ENCODE measurements around the gene TNK1. TPM values are rescaled to one million over a fixed set of nuclear protein-coding genes. Genes with fewer than 3 reads are reported as not detected.
"Not testable (repeated sequence)": the region's sequence is repeated elsewhere in the genome, so short reads cannot be mapped to it uniquely, and the experiment has no call there.

The TNK1 gene
- polyA plus RNA-seq (ENCODE audit: insufficient read length): 5.5 TPM
- long read RNA-seq, donor 1, partial matches to known transcripts: 96 of 284 reads
- long read RNA-seq, donor 1, other reads (novel, unspliced or antisense): 188 of 284 reads
- long read RNA-seq, donor 2, partial matches to known transcripts: 18 of 23 reads
- long read RNA-seq, donor 2, other reads (novel, unspliced or antisense): 5 of 23 reads
- long read RNA-seq, donor 3: 0 reads
- long read RNA-seq, donor 4, partial matches to known transcripts: 61 of 111 reads
- long read RNA-seq, donor 4, other reads (novel, unspliced or antisense): 50 of 111 reads
- long read RNA-seq, donor 5: 0 reads
- long read RNA-seq, donor 6, partial matches to known transcripts: 90 of 267 reads
- long read RNA-seq, donor 6, other reads (novel, unspliced or antisense): 177 of 267 reads
- long read RNA-seq, donor 7, partial matches to known transcripts: 15 of 15 reads
- long read RNA-seq, donor 7, other reads (novel, unspliced or antisense): 0 of 15 reads
- long read RNA-seq, donor 8: 0 reads

DNA sequence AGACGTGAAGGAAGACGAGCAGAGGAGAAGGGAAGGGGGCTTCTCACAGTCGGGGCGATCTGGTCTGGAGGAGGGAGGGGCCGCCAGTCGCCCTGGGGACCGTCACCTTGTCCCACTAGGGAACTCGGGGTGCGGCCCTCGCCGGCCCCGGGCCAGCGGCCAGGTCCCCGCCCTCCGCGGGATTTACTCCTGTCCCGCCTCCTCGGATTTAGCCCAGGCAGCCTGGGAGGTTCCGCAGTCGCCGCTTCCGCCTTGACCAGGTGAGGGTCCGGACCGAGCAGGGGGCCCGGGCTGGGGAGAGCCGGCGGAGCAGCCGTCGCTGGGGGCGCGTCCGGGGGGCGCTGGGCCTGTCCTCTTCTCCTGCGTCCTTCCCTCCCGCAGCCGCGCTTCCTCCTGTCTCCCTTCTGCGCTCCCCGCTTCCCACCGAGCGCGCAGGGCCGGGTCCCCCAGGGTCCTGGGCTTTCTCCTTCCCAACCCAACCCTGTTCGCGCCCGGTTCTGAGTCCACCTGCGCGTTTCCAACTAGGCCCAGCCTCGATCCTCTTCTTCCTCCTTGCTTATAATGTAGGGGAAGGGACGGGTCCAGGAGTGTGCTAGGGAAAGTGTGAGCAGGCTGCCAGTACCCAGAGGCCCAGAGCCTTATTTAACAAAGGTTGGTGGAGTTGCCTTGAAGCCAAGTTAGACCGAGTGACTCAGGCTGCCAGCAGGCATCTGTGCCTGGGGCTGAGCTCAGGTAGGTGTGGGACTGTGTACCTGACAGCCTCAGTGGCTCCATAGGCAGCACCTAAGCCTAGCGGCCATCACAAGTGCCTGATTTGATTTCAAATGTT is at the start of gene TNK1:
TSS of gene TNK1 (plus strand) at position 235 of the 829 bp plus-strand sequence. CDS start 1,838 bp downstream, outside the sequence.
- DNase-seq: peak; percentile 27

DNA sequence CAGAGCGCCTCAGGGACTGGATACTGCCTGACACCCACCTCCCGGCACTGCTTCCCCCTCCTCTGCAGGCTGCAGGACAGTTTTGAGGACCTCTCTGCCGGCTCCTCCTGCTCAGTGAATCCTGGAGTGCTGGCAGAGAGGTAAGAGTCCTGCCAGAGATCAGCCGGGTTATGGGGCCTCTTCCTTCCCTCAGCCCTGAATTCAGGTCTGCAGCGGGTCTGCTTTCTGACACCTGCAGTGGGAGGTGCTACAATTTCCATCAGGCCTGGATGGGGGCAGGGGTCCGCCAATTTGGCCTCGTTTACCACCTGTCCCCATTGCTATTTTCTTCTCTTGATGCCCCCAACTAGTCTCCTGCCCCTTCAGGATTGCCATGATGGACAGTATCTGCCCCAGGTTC is 48.8 kb upstream of the TNK1 start:
- no peak for DNase-seq

DNA sequence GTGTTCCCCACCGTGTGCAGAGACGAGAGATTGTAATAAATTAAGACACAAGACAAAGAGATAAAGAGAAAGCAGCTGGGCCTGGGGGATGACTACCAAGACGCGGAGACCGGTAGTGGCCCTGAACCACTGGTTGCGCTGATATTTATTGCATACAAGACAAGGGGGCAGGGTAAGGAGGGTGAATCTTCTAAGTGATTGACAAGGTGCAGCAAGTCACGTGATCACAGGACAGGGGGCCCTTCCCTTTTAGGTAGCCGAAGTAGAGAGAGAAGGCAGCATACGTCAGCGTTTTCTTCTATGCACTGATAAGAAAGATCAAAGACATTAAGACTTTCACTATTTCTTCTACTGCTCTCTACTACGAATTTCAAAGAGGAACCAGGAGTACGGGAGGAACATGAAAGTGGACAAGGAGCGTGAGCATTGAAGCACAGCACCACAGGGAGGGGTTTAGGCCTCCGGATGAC is 48.3 kb upstream of the TNK1 start:
- not testable (repeated sequence) for DNase-seq

DNA sequence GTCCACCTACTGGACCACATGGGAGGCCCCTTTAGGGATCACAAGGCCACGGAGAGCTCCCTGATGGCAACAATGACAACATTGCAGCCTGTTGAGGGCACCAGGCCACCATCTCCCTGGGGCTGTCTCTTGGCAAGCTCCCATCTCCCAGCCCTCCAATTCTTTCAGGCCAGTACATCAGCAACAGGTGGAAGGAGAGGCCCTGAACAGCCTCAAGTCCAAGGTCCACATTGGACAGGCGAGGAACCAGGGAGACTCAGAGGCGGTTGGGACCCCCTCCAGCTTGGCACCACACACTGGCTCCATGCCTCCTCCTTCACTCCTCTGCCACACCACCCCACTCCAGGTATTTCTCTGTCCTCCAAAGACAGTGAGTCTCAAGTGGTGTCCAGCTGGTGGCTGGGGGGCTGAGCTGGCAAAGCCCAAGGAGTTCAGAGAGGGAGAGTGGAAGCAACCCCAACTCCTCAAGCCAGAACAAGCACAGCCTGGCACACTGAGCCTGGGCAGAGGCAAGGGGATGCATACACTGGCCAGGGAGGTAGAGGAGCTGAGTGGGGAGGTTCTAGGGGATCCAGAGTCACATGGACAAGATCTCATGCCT is 45.9 kb upstream of the TNK1 start:
- DNase-seq: no peak

DNA sequence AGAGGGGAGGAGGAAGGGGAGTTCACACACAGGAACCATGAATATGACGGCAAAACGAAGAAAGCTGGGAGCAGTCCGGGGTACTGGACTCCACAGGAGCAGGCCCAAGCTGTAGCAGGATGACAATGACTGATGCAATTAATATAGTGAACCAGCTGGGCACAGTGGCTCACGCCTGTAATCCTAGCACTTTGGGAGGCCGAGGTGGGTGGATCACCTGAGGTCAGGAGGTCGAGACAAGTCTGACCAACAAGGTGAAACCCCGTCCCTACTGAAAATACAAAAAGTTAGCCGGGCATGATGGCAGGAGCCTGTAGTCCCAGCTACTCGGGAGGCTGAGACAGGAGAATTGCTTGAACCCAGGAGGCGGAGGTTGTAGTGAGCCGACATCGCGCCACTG is 45.1 kb upstream of the TNK1 start:
- not testable (repeated sequence) for DNase-seq

DNA sequence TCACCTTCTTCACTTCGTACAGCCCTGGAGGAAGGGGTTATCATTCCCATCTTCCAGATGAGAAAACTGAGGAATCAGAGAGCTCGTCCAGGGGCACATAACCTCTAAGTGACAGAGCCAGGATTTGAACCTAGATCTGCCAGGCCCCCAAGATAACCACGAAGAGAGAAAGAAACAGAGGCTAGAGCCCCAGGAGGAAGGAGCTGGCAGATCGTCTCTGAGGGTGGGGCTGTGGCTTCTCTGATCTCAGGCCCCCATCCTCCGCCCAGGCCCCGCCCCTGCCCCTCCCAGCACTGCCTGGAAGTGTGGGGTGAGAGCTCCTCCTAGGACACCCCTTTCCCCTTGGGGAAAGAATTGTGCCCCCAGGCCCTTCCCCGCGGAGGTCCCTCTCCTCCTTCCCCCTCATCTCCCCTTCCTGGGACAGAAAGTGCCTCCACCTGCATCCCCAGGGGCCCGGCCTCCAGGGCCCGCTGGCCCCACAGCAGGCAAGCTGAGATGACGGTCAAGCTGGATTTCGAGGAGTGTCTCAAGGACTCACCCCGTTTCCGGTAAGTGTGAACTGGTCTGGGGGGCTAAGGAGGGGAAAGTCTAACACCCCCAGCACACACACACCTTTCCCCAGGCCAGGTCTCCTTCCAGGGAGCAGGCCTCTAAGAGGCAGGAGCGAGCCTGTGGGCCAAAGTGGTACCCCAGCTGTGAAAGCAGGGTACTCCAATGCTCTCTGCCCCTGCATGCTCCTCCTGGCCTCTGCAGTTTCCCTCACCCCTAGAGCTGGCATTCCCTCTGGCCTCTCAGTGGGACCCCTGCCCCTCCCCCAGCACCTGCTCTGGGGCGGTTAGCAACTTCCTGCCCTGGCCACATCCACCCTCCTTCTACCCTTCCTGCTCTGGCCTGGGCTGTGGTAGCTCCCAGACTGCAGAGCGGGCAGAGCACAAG is 44.4 kb upstream of the TNK1 start, which contains the start of gene ACAP1:
TSS of gene ACAP1 (plus strand) at position 290 of the 936 bp plus-strand sequence. CDS start at position 496, 206 bp downstream.
- DNase-seq: no peak

DNA sequence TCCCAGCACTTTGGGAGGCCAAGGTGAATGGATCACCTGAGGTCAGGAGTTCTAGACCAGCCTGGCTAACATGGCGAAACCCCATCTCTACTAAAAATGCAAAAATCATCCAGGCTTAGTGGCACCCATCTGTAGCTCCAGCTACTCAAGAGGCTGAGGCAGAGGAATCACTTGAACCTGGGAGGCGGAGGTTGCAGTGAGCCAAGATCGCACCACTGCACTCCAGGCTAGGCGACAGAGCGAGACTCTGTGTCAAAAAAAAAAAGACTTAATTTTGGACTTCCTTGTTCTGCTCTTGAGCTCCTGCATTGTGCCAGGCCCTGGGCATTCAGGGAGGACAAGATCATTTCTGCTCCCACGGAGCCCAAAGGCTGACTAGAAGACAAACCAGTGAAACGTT is 43.3 kb upstream of the TNK1 start:
- not testable (repeated sequence) for DNase-seq

DNA sequence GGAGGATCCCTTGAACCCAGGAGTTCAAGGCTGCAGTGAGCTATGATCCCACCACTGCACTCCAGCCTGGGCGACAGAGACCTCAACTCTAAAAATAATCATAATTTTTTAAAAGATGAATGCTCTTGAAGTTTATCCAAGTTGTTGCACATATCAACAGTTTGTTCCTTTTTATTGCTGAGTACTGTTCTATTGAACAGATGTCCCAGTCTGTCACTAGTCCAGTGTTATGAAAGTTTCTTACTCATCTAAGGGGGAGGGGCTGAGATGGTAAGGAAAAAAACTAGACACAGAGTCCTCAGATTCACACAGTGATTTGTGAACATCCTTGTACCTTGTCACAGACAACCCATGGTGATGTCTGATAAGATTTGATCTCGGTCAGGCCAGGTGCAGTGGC is 40.7 kb upstream of the TNK1 start:
- no peak for DNase-seq

DNA sequence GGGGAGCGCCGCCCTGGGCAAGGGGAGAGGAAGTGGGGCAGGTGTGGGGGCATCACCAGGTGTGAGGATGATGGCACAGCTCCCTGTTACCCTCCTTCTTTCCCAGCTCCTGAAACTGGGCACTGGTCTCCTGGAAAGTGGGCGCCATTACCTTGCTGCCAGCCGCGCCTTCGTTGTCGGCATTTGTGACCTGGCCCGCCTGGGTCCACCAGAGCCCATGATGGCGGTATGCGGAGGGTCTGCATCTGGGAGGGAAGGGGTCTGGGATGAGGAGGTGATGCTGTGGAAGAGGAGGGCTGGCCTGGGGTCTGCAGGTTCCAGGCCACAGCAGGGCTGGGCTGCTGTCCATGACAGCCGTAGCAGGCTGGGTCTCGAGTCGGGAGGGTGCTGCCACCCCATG is 39.0 kb upstream of the TNK1 start:
- DNase-seq: no peak

DNA sequence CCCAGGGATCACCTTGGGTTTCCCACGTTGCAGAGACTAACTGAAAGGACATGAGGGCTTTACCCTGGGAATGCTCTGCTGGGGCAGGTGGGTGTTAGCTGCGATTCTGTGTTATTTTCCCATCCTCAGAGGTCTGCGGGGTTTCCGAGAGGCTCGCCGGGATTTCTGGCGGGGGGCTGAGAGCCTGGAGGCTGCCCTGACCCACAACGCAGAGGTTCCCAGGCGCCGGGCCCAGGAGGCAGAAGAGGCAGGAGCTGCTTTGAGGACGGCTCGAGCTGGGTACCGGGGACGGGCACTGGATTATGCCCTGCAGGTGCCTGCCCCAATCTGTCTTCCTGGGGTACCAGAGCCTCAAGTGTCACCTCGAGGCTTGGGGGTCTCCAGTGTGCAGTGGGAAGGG is 37.6 kb upstream of the TNK1 start:
- DNase-seq: no peak

DNA sequence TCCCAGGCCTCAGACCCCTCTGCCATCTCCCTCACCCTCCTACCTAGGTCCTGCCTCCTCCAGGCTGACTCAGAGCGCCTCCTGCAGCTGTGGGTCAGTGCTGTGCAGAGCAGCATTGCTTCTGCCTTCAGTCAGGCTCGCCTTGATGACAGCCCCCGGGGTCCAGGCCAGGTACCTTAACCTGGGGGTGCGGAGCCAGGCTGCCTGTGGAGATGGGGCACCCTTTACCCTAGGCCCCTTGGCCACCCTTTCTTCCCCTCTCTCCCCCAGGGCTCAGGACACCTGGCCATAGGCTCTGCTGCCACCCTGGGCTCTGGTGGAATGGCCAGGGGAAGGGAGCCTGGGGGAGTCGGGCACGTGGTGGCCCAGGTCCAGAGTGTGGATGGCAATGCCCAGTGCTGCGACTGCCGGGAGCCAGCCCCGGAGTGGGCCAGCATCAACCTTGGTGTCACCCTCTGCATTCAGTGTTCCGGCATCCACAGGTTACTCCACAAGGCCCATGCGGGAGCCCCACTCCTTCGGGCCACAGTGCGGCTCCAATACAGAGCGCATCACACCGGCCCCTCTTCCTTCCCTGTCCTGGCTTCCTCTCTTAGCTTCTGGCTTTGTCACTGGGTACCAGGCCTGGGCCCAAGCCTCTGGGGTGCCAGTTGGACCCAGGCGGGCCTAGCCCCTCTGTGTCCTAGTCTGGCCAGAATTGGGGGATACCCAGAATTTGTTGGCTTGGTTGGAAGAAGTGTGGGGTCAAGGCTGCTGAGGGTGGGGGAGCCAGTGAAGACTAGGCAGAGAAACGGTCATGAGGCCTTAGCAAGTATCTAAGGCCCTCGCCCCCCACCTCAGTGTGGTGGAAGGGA is 33.9 kb upstream of the TNK1 start:
- no peak for DNase-seq

DNA sequence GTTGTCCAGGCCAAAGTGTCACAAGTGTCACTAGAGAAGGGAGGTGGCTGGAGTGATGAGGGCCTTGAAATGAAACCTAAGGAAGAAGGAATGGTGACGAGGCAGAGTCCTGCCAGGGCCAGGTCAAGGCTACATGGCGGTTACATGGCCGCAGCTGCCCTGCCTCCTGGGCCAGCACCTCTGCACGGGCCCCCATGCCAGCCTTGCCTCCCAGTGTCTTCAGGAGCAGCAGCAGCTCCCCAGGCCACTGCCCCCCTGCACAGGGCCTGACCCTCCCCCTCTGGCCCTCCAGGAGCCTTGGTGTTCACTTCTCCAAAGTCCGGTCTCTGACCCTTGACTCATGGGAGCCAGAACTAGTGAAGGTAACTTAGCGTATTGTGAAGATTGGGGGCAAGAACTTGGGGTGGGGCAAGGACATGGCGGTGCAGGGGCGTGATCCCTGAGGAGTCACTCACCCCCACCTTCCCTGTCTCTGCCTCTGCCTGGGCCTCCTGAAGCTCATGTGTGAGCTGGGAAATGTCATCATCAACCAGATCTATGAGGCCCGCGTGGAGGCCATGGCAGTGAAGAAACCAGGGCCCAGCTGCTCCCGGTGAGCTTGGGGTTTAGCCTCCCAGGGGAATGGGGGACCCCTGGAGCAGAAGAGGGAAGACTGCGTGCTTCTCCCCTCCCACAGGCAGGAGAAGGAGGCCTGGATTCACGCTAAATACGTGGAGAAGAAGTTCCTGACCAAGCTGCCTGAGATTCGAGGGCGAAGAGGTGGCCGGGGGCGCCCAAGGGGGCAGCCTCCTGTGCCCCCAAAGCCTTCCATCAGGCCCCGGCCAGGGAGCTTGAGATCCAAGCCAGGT is 33.0 kb upstream of the TNK1 start:
- no peak for DNase-seq

DNA sequence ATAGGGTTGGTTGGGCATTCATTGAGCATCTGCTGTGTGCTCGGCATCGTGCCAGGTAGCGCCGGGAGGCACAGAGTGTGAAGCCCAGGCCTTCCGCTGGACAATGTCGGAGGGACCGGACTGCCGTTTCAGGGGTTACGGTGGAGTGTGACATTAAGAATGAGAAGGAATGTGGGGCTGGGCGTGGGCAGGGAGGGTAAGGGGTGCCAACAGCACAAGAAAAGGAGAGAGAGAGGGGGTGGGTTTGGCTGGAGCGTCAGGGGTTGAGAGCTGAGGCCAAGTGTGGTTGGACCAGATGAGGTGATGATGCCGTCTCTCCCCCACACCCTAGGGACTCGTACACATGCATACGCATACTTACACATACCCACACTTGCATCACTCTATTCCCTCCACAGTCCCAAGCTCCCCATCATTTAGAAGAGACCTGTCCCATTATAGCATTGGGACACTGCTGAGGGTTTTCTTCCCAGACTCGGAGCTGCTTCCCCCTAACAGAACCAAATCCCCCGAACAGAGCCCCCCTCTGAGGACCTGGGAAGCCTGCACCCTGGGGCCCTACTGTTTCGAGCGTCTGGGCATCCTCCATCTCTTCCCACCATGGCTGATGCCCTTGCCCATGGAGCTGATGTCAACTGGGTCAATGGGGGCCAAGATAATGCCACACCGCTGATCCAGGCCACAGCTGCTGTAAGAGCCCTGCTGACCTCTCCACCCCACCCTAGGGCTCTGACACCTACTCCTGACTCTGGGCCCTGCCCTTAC is 32.2 kb upstream of the TNK1 start:
- no peak for DNase-seq

DNA sequence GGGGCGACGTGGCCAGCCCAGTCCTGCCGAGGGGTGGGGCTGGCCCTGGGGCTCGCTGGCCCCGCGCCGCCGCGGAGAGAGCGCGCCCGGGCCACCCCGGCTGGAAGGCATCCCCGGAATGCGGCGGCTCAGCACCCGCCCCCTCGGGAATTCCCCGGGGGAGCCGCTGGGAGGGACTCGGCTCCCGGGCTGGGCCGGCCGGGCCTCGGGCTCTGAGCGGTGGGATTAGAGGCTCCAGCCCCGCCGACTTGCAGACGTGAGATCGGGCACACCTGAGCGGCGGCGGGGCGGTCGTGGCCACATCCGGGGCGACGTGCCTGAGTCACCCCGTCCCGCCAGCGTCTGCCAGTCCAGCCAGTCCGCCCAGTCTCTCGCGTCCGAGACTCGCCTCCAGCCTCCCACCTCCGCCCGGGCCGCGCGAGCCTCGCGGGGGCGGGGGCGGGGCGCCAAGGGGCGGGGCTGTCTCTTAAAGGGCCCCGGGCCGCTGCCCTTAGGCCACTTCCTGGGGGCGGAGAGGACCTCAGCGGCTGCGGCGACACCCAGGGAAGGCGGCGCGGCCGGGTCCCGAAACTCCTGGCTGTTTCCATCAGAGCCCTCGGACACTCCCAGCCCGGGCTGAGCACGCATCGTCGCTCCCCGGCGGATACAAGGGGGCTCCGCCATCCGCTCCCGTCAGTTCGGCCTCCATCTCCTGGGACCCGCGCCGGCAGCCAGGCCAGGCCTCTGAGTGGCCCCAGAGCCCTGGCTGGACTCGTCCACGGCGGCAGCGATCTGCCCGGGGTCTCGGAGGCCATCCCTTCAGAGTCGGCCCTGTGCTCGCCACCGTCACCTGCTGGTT is 29.0 kb upstream of the TNK1 start, which contains the start of gene KCTD11:
TSS of gene KCTD11 (plus strand) at position 498 of the 838 bp plus-strand sequence.
- DNase-seq: peak; percentile 79

DNA sequence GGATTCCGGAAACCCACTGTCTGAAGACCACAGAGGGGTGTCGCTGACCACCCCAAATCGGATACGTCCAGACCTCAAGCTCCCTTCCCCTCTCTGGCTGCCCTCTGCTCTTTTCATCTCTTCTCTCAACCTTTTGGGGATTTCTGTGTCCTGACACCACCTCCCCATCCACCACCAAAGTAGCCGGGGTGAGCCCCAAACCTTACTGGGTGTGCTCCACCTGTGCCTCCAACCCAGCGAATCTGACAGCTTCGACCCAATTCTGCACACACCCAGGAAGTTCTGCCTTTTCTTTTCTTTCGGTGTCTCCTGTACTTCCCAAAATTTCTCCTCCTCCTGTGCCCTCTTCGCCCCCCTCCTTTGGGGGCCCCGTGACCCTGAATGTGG is 28.4 kb upstream of the TNK1 start:
- DNase-seq: no peak

DNA sequence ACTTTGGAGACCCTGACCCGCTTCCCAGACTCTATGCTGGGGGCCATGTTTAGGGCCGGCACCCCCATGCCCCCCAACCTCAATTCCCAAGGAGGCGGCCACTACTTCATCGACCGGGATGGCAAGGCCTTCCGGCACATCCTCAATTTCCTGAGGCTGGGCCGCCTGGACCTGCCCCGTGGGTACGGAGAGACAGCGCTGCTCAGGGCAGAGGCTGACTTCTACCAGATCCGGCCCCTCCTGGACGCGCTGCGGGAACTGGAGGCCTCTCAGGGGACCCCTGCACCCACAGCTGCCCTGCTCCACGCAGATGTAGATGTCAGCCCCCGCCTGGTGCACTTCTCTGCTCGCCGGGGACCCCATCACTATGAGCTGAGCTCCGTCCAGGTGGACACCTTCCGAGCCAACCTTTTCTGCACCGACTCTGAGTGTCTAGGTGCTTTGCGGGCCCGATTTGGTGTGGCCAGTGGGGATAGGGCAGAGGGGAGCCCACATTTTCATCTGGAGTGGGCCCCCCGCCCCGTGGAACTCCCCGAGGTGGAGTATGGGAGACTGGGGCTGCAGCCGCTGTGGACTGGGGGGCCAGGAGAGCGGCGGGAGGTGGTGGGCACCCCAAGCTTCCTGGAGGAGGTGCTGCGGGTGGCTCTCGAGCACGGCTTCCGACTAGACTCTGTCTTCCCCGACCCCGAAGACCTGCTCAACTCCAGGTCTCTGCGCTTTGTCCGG is 27.8 kb upstream of the TNK1 start:
- DNase-seq: no peak
